Measurements from ENCODE around the gene PCID2.

Gene PCID2

GRCh38 chr13:113144255-113144629, 64.2 kb downstream of the PCID2 start:
- DNase-seq (ENCODE audit: low spot score), result no peak
- POLR2A ChIA-PET (ENCODE audit: low non-redundant PET), result no interaction called here
- CTCF ChIA-PET, result no interaction called here
- no peak for TF ChIP-seq CTCF (conservative IDR thresholded peaks at IDR 0.05; ENCODE audit: low read depth)
- H3K27ac ChIP-seq, result no peak overlapping the region

GRCh38 chr13:113143466-113144254, 64.8 kb downstream of the PCID2 start:
- DNase-seq (ENCODE audit: low spot score), result no peak
- no peak for TF ChIP-seq CTCF (conservative IDR thresholded peaks at IDR 0.05; ENCODE audit: low read depth)
- CTCF ChIA-PET, result interaction anchor here (0.6 kb wide), 1 partner anchor 251 kb away, joined by 4 read pairs; no protein-coding TSS in a partner anchor
- POLR2A ChIA-PET (ENCODE audit: low non-redundant PET), result no interaction called here
- H3K27ac ChIP-seq, result no peak overlapping the region

- ChIA-PET POLR2A (ENCODE audit: low non-redundant PET) (no interaction called here), CTCF (interaction anchor here (0.6 kb wide), 1 partner anchor 252 kb away, joined by 4 read pairs; no protein-coding TSS in a partner anchor)
- H3K27ac ChIP-seq, result no peak overlapping the region
- TF ChIP-seq CTCF (conservative IDR thresholded peaks at IDR 0.05; ENCODE audit: low read depth), result no peak
- no peak for DNase-seq (ENCODE audit: low spot score)
Observed at GRCh38 chr13:113142876-113143275, 65.6 kb downstream of the PCID2 start.

GRCh38 chr13:113141601-113141970, 66.9 kb downstream of the PCID2 start:
- DNase-seq (ENCODE audit: low spot score), result no peak
- TF ChIP-seq CTCF (conservative IDR thresholded peaks at IDR 0.05; ENCODE audit: low read depth), result no peak
- ChIA-PET POLR2A (ENCODE audit: low non-redundant PET) (no interaction called here), CTCF (interaction anchor here (0.6 kb wide), 1 partner anchor 213 kb away, joined by 3 read pairs; no protein-coding TSS in a partner anchor)
- H3K27ac ChIP-seq, result no peak overlapping the region

- CTCF ChIA-PET, result interaction anchor here (0.6 kb wide), 1 partner anchor 214 kb away, joined by 3 read pairs; no protein-coding TSS in a partner anchor
- no peak overlapping the region for H3K27ac ChIP-seq
- no peak for TF ChIP-seq CTCF (conservative IDR thresholded peaks at IDR 0.05; ENCODE audit: low read depth)
- no peak for DNase-seq (ENCODE audit: low spot score)
- POLR2A ChIA-PET (ENCODE audit: low non-redundant PET), result no interaction called here
Observed at GRCh38 chr13:113140677-113141600, 67.5 kb downstream of the PCID2 start.

GRCh38 chr13:113139577-113139976, 68.9 kb downstream of the PCID2 start:
- ChIA-PET CTCF (no interaction called here), POLR2A (ENCODE audit: low non-redundant PET) (no interaction called here)
- no peak for DNase-seq (ENCODE audit: low spot score)
- TF ChIP-seq CTCF (conservative IDR thresholded peaks at IDR 0.05; ENCODE audit: low read depth), result no peak
- H3K27ac ChIP-seq, result no peak overlapping the region

Measured in RWPE1 (cell line).